ENCODE results near the gene FHIP1B.

GRCh38 chr11:6283453-6284023, 49.1 kb upstream of the FHIP1B start:
- TF ChIP-seq CTCF (IDR thresholded peaks at IDR 0.05) = no peak
- TF ChIP-seq POLR2A (IDR thresholded peaks at IDR 0.05) = no peak

All from heart left ventricle (tissue), 13 donors.